HCT116 (cell line): ENCODE data around the gene VMP1. TPM values are rescaled to one million over a fixed set of nuclear protein-coding genes. Genes with fewer than 3 reads are reported as not detected.

Experiments used
- ATAC-seq: fragments of 200-7000 bp; cut with Tn5 transposase; 2 replicates; pipeline ENCODE4 v1.9.1; 2020; ENCODE audit warnings: mild to moderate bottlenecking, moderate library complexity
- BruUV-seq: library from RNA; stranded (reverse); fragments of 400-500 nt; replicated peaks from 2 replicates; lab custom pipeline; 2021; lab: Mats Ljungman, UMichigan
- CTCF ChIA-PET: fragments of 300-600 bp; sonication (Branson Sonifier 250); formaldehyde crosslinking; loops from one replicate; lab custom pipeline; 2021; ENCODE audit warnings: antibody characterized with exemption; lab: Charles Lee
- POLR2A ChIA-PET: fragments of 300-600, 350-600 bp; sonication (Branson Sonifier 250); formaldehyde crosslinking; loops from one replicate; lab custom pipeline; 2021; ENCODE audit warnings: antibody characterized with exemption; lab: Charles Lee
- RAD21 ChIA-PET, 2 experiments: fragments of 300-600 bp; sonication (Branson Sonifier 250); formaldehyde crosslinking; loops; one replicate each; lab custom pipeline; 2023; ENCODE audit warnings: low total read pairs in 2 of 2; ENCODE audit not compliant: uncharacterized antibody in 2 of 2, unreplicated experiment in 2 of 2, low non-redundant PET in 1 of 2; lab: Charles Lee
- DNase-seq: peaks from one replicate; pipeline ENCODE4 v3.0.0-alpha.2; 2010; ENCODE audit warnings: low read depth, low spot score
- H2AFZ ChIP-seq: fragments of 200-600 bp; shearing (Covaris generic), sonication (generic); 2 replicates; pipeline ENCODE4 v1.6.1; 2017; ENCODE audit warnings: low read depth, mixed run types, mixed read lengths, antibody characterized with exemption, low read length; ENCODE audit not compliant: poor library complexity, severe bottlenecking
- H3K27ac ChIP-seq: 2 replicates; pipeline ENCODE4 v1.5.1; 2012; ENCODE audit warnings: low read depth, low read length
- H3K27me3 ChIP-seq: fragments of 200-600 bp; sonication (generic); 2 replicates; pipeline ENCODE4 v1.6.1; 2016; ENCODE audit warnings: mixed run types, low read length, mixed read lengths; ENCODE audit not compliant: insufficient read depth
- H3K36me3 ChIP-seq, 2 experiments: fragments of 200-500 bp in 1 of 2; fragments of 200-600 bp in 1 of 2; sonication (Bioruptor generic) in 1 of 2; sonication (generic) in 1 of 2; 2 replicates each; pipeline versions ENCODE4 v1.5.1 to v1.6.1; 2014 to 2016; ENCODE audit warnings: low read length in 2 of 2, inconsistent platforms in 1 of 2, mixed read lengths in 1 of 2, mixed run types in 1 of 2; ENCODE audit not compliant: insufficient read depth in 2 of 2, control insufficient read depth in 1 of 2
- H3K4me1 ChIP-seq, 2 experiments: fragments of 200-600 bp in 1 of 2; sonication (generic) in 1 of 2; 2 replicates each; pipeline versions ENCODE4 v1.5.1 to v1.6.1; 2012 to 2017; ENCODE audit warnings: low read length in 2 of 2, inconsistent platforms in 1 of 2, mild to moderate bottlenecking in 1 of 2, mixed read lengths in 1 of 2, mixed run types in 1 of 2, moderate library complexity in 1 of 2; ENCODE audit not compliant: insufficient read depth in 2 of 2, control insufficient read depth in 1 of 2
- H3K4me2 ChIP-seq: fragments of 200-600 bp; sonication (generic); 2 replicates; pipeline ENCODE4 v1.6.1; 2017; ENCODE audit warnings: mixed run types, low read length, mixed read lengths
- H3K4me3 ChIP-seq, 2 experiments: fragments of 200-600 bp in 1 of 2; sonication (generic) in 1 of 2; replicated peaks in 1 of 2; 2 replicates each; pipeline ENCODE4 v1.5.1; 2011 to 2016; ENCODE audit warnings: low read length in 2 of 2, control low read depth in 1 of 2, low read depth in 1 of 2, mild to moderate bottlenecking in 1 of 2, mixed read lengths in 1 of 2, mixed run types in 1 of 2
- H3K79me2 ChIP-seq: fragments of 200-600 bp; sonication (generic); 2 replicates; pipeline ENCODE4 v1.6.1; 2017; ENCODE audit warnings: mild to moderate bottlenecking, mixed run types, low read length, moderate library complexity, mixed read lengths; ENCODE audit not compliant: insufficient read depth
- H3K9ac ChIP-seq: fragments of 200-600 bp; sonication (generic); 2 replicates; pipeline ENCODE4 v1.6.1; 2016; ENCODE audit warnings: low read length, mixed read lengths
- H3K9me2 ChIP-seq: fragments of 200-600 bp; sonication (generic), shearing (Covaris generic); 2 replicates; pipeline ENCODE4 v1.6.1; 2017; ENCODE audit warnings: mixed run types, mild to moderate bottlenecking, moderate library complexity; ENCODE audit not compliant: insufficient read depth
- H3K9me3 ChIP-seq, 2 experiments: fragments of 200-500 bp in 1 of 2; fragments of 200-600 bp in 1 of 2; sonication (Bioruptor generic) in 1 of 2; sonication (generic) in 1 of 2; 2 replicates each; pipeline ENCODE4 v1.6.1; 2014 to 2017; ENCODE audit warnings: low read length in 2 of 2, mixed read lengths in 2 of 2, inconsistent platforms in 1 of 2, low read depth in 1 of 2, mild to moderate bottlenecking in 1 of 2, mixed run types in 1 of 2, moderate library complexity in 1 of 2; ENCODE audit not compliant: control insufficient read depth in 1 of 2, insufficient read depth in 1 of 2
- H4K20me1 ChIP-seq: fragments of 200-600 bp; sonication (generic), shearing (Covaris generic); 2 replicates; pipeline ENCODE4 v1.6.1; 2017; ENCODE audit warnings: mixed run types, mild to moderate bottlenecking, moderate library complexity; ENCODE audit not compliant: insufficient read depth
- CBX3 ChIP-seq: IDR thresholded peaks from 2 replicates; pipeline ENCODE4 v1.6.1; 2012; ENCODE audit warnings: low read depth
- CEBPB ChIP-seq: IDR thresholded peaks from 2 replicates; pipeline ENCODE4 v1.6.1; 2012; ENCODE audit warnings: low read depth
- EGR1 ChIP-seq: IDR thresholded peaks from 2 replicates; pipeline ENCODE4 v1.6.1; 2012; ENCODE audit warnings: low read depth
- ELF1 ChIP-seq: IDR thresholded peaks from 2 replicates; pipeline ENCODE4 v1.6.1; 2012; ENCODE audit warnings: low read depth, borderline replicate concordance
- EZH2 ChIP-seq: fragments of 200-600 bp; sonication (generic); IDR thresholded peaks from 2 replicates; pipeline ENCODE4 v1.6.1; 2017; ENCODE audit warnings: antibody characterized with exemption, mixed run types
- EZH2phosphoT487 ChIP-seq: fragments of 200-600 bp; IDR thresholded peaks from 2 replicates; pipeline ENCODE4 v1.6.1; 2018; ENCODE audit warnings: antibody characterized with exemption, borderline replicate concordance
- JUND ChIP-seq: IDR thresholded peaks from 2 replicates; pipeline ENCODE4 v1.6.1; 2012
- MAX ChIP-seq: IDR thresholded peaks from 2 replicates; pipeline ENCODE4 v1.6.1; 2012
- POLR2AphosphoS5 ChIP-seq: IDR thresholded peaks from 2 replicates; pipeline ENCODE4 v1.6.1; 2011; ENCODE audit warnings: mild to moderate bottlenecking, low read depth, low read length, moderate library complexity
- RAD21 ChIP-seq: IDR thresholded peaks from 2 replicates; pipeline ENCODE4 v1.6.1; 2012; ENCODE audit warnings: low read depth, mild to moderate bottlenecking
- REST ChIP-seq: IDR thresholded peaks from 2 replicates; pipeline ENCODE4 v1.6.1; 2012; ENCODE audit warnings: low read depth
- SIN3A ChIP-seq: IDR thresholded peaks from 2 replicates; pipeline ENCODE4 v1.6.1; 2012; ENCODE audit warnings: low read depth
- TCF7L2 ChIP-seq: IDR thresholded peaks from 2 replicates; pipeline ENCODE4 v1.7.0; 2011; ENCODE audit warnings: borderline replicate concordance, inconsistent platforms; ENCODE audit not compliant: insufficient read depth, insufficient read length; ENCODE audit errors: extremely low read depth
- YY1 ChIP-seq: IDR thresholded peaks from 2 replicates; pipeline ENCODE4 v1.6.1; 2011; ENCODE audit warnings: low read length, low read depth, moderate library complexity, mild to moderate bottlenecking; ENCODE audit not compliant: insufficient replicate concordance; ENCODE audit errors: extremely low read depth
- ZBTB33 ChIP-seq: IDR thresholded peaks from 2 replicates; pipeline ENCODE4 v1.6.1; 2011; ENCODE audit warnings: mild to moderate bottlenecking, low read length, moderate library complexity; ENCODE audit not compliant: insufficient replicate concordance; ENCODE audit errors: extremely low read depth
- ZNF274 ChIP-seq: fragments of 200-500 bp; sonication (Bioruptor generic); IDR thresholded peaks from 2 replicates; pipeline ENCODE4 v1.6.1; 2014; ENCODE audit warnings: mild to moderate bottlenecking, low read depth, low read length, inconsistent platforms
- intact Hi-C: fragments of 100-400 bp; cut with micrococcal nuclease; formaldehyde crosslinking; loops from 2 replicates; pipeline ENCODE4 v1.10.0; 2022
- total RNA-seq: library from RNA; stranded (reverse); gene quantifications from one replicate; pipeline ENCODE4 v1.2.1, GENCODE V29; 2021; ENCODE audit not compliant: unreplicated experiment

The VMP1 gene
- total RNA-seq, 1 experiment from 2014 or later, result 366 TPM

GRCh38 chr17:59702304-59702703 is 5.2 kb upstream of the VMP1 start:
- no TSS peak for BruUV-seq
- no peak overlapping the region for H3K27ac ChIP-seq
- H3K27me3 ChIP-seq, result no peaks in the 10 kb centered on the region
- H3K79me2 ChIP-seq, result peaks cover 100% of the 10 kb centered on the region
- no peak for ATAC-seq
- no peak overlapping the region for H2AFZ ChIP-seq
- no peak for DNase-seq
- H3K4me1 ChIP-seq, result peaks cover 9 to 19% of the 10 kb centered on the region in 2 experiments; a peak in 3 of 4 replicates
- ChIA-PET CTCF (interaction anchor here (0.9 to 1.3 kb wide), 2 partner anchors 157 kb away, joined by 3 to 6 read pairs; no protein-coding TSS in a partner anchor), POLR2A (no interaction called here), RAD21 (no interaction called here)
- no peak overlapping the region for H3K4me3 ChIP-seq
- TF ChIP-seq ELF1, result no peak
- TF ChIP-seq EGR1, result no peak
- no peak for TF ChIP-seq ZNF274
- no peak for TF ChIP-seq ZBTB33
- TF ChIP-seq JUND, result no peak
- no peak for TF ChIP-seq YY1
- TF ChIP-seq POLR2AphosphoS5, result no peak
- TF ChIP-seq CEBPB, result no peak
- TF ChIP-seq SIN3A, result no peak
- TF ChIP-seq REST, result no peak
- no peak for TF ChIP-seq MAX
- TF ChIP-seq TCF7L2, result no peak
- TF ChIP-seq CBX3, result no peak
- TF ChIP-seq EZH2phosphoT487, result no peak
- no peak for TF ChIP-seq EZH2
- TF ChIP-seq RAD21, result no peak
- H3K4me2 ChIP-seq, result no peak overlapping the region
- no peaks in the 10 kb centered on the region for H3K9me2 ChIP-seq
- H3K36me3 ChIP-seq, result peaks cover 27 to 48% of the 10 kb centered on the region in 2 experiments
- peaks cover 78% of the 10 kb centered on the region for H4K20me1 ChIP-seq
- intact Hi-C loops, result no loop called here
- H3K9ac ChIP-seq, result no peak overlapping the region
- no peaks in the 10 kb centered on the region for H3K9me3 ChIP-seq
